Occipital lobe (tissue), 2 donors: ENCODE measurements around the gene PTPRJ. TPM values are rescaled to one million over a fixed set of nuclear protein-coding genes. Genes with fewer than 3 reads are reported as not detected.

Experiments
- DNase-seq: peaks from one replicate; lab custom pipeline; 2025; lab: John Stamatoyannopoulos, UW
- total RNA-seq: library from RNA; depleted of rRNA; stranded (reverse); fragments of >200 nt; gene quantifications from one replicate; pipeline ENCODE4 v1.2.3, GENCODE V29; 2014

Gene PTPRJ
- total RNA-seq, 1 donor from 2014 or later, result 13.7 TPM

- no peak for DNase-seq
Observed at GRCh38 chr11:48093323-48093722, 113.0 kb downstream of the PTPRJ start.

GRCh38 chr11:48093795-48094642, 113.7 kb downstream of the PTPRJ start:
- no peak for DNase-seq

DNA sequence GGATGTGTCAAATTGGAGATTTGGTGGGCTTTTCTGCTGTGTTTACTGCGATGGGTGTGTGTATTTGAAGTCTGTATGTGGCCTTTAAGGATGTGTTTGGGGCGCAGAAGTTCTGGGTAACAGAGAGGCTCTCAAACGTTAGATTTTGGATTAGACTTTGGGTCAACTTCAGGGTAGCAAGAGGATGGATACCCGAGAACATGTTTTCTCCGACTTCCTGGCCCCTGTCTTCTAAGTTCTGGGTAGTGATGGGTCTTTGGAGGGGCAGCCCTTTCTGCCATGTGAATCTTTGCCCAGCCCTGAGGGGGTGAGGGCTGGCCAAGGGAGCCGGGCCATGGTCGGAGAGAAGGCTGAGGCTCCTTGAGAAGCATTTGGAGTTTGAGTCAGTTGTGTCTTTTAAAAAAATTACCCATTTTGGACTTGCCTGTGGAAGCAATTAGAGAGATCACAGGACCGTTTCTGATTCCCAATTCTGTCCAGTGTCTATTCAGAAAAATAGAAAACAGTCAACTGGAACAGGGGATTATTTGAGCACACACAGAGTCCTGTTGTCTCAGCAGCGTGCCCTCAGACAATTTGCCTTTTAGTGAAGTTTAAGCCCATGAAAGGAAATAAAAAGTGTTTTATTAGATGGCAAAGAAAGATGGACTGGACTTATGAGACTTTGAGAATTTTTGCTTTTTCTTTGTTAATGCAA, 114.4 kb downstream of the PTPRJ start:
- DNase-seq, result no peak

GRCh38 chr11:48095779-48096470, 115.6 kb downstream of the PTPRJ start:
- DNase-seq, result no peak

GRCh38 chr11:48096588-48097525, 116.5 kb downstream of the PTPRJ start:
- no peak for DNase-seq

DNA sequence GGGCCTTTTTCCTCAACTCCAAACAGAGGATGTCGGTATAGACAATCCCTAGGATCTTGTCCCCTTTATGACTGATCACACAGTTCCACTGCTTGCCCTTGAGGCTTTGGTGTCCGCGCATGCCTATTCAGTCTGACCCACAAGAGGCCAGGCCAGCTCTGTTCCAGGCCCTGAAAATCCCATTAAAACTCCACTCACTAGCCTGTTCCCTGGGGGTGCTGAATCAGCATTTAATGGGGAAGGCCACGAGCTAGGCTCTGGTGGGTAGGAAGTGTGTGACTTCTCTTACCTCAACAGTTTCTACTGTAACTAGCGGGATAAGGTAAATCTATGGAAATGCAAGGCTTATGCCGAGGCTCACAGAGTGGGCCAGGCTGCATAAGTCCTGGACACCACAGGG, 117.7 kb downstream of the PTPRJ start:
- DNase-seq, result no peak

- no peak for DNase-seq
Observed at GRCh38 chr11:48099916-48100446, 119.6 kb downstream of the PTPRJ start.

DNA sequence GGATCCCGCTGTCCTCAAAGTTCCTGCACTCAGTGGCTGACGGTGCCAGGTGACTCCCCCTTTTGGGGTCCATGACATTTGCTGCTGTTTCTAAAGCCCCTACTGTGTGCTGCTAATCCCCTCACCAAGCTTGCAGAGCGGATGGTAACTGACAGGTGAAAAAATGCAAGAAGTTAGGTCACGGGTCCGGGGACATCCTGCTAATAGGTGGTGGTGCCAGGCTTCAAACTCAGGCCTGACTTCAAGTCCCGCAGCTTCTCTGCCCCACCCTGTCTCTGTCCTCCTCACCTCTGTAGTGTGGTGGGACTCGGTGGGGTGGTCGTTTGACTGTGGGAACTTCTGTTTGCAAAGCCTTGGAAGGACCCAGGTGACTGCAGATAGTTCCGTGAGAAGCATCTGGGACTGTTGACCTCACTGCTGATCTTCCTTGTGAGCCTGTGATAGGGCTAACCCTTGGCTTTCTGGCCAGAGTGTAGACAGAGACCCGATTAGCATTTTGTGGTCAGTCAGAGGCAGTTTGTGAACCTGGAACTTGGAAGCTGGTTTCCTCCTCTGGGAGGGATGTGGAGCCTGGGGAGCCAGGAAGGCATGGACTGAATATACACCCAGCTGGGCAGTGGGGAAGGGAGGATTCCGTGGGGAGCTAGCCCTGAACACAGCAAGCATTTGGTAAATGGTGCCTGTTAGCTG, 120.8 kb downstream of the PTPRJ start:
- DNase-seq, result no peak

DNA sequence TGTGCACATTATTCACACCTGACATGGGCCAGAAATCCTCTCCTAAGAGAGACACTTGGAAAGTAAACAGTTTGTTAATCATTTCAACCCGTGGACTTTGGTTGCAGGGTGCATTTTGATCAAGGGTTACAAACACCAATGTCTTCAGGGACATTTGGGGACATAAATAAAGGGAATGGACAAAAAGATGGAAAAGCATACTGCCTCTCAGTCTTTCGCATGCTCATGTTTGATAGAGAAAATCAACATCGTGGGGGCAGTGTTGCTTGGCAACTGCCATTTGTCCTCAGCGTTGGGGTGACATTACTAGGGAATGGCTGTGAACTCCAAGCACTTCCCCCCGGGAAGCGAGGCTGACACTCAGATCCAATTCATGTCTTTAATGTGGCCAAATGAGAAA, 121.6 kb downstream of the PTPRJ start:
- no peak for DNase-seq

DNA sequence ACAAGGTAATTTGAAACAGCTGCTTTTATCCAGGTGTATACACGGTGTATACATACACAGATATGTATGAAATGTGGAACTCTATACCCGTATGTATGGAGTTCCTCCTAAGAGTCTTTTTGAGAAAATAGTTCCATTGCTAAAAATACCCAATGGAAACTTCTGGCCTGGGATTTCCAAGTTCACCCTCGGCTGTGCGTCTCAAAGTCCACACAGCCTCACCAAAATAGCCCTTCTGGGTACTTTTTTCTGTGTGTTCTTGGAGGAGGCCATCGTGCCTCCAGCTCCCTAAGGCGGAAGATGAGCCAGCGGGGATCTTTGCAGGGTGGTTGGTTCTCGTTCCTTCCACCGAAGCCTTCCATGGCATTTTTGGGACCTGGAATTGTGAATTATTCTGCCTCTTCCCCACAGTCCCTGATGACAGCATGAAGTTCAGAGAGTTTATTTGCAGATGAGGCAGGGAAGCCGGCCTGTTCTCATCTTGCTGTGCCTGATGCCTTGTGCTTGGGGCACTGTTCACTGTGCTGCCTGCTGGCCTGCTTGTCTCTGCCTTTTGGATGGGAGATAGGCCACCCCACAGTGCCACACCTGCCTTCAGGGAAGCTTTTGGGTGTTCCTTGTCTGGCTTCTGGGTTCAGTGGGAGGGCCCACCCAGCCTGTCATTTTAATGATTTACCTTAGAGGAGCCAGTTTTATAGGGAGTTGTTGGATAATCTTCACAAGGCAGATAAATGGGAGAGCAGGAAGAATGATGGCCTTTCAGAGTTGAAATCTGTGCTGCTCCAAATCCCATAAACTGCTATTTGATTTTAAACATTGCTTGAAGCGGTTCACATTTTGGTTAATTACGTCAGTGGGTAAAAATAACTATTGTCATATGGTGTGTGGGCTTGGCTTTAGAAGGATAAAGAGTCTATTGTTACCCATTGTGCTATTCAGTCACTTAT, 123.5 kb downstream of the PTPRJ start:
- no peak for DNase-seq

DNA sequence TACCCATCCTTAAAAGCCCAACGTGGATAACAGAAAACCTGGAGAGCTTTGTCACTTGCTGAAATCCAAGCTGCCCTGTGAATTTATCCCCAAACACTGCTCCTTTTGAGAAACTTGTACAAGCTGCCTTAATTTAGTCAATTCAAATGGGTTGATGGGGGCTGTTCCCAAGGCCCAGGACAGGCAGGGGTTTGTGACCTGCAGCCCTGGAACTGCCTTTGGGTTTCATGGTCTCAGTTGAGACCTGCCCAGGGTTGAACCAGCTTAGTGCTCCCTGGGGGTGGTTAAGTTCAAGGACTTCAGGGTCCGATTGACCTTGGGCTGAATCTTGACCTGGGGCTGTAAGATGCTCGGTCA, 124.2 kb downstream of the PTPRJ start:
- no peak for DNase-seq

- DNase-seq, result no peak
Observed at GRCh38 chr11:48105096-48105990, 125.0 kb downstream of the PTPRJ start.

GRCh38 chr11:48106166-48106565, 125.8 kb downstream of the PTPRJ start:
- DNase-seq, result no peak

GRCh38 chr11:48107188-48107704, 126.9 kb downstream of the PTPRJ start:
- DNase-seq, result no peak

GRCh38 chr11:48108231-48109045, 128.1 kb downstream of the PTPRJ start:
- DNase-seq, result no peak

GRCh38 chr11:48109046-48109666, 128.8 kb downstream of the PTPRJ start:
- no peak for DNase-seq

- DNase-seq, result no peak
Observed at GRCh38 chr11:48110509-48110766, 130.1 kb downstream of the PTPRJ start.
